ENCODE data around the gene STUB1. TPM values are rescaled to one million over a fixed set of nuclear protein-coding genes. Genes with fewer than 3 reads are reported as not detected.

STUB1 gene
- total and polyA plus RNA-seq, 2 experiments from 2014 or later, result 91.7 to 108 TPM

DNA sequence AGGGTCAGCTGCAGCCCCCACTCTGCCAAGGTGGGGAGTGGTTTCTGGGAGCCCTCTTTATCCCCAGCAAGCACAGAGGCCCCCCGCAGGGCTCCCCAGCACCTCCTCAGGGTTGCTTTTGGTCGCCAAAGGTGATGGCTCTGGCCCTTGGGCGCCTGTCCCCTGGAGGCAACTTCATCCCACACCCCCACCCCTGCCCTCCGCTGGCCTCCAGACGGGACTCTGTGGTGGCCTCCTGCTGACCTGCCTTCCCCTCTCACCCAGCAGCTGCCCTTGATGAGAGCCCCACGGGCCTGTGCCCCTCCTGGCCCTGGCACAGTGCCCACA, 20.1 kb upstream of the STUB1 start:
- no peak overlapping the region for H3K27ac Mint-ChIP-seq
- Histone ChIP-seq H3K27ac (ENCODE audit: low read depth) (no peak overlapping the region), H2AFZ (no peak overlapping the region), H3K9me2 (ENCODE audit: insufficient read depth) (no peaks in the 10 kb centered on the region), H3F3A (replicated peaks; ENCODE audit: low read depth) (no peaks in the 10 kb centered on the region), H3K4me3 (no peak overlapping the region), H3K4me1 (ENCODE audit: insufficient read depth) (no peaks in the 10 kb centered on the region), H3K27me3 (ENCODE audit: insufficient read depth) (no peaks in the 10 kb centered on the region), H3K79me2 (replicated peaks; ENCODE audit: insufficient read depth) (no peaks in the 10 kb centered on the region), H3K36me3 (ENCODE audit: insufficient read depth) (no peaks in the 10 kb centered on the region), H4K20me1 (replicated peaks; ENCODE audit: insufficient read depth) (no peaks in the 10 kb centered on the region), H3K4me2 (peak overlapping the region; percentile 48; the same call in 1 of the 2 replicates)
- H3K4me3 Mint-ChIP-seq, result no peak overlapping the region
- no peaks in the 10 kb centered on the region for H3K9me3 Mint-ChIP-seq
- no peak for ATAC-seq
- no peak for DNase-seq (ENCODE audit: low spot score)
- peaks cover 8% of the 10 kb centered on the region; the same call in 1 of the 3 replicates for H3K36me3 Mint-ChIP-seq (ENCODE audit: low read depth)
- TF ChIP-seq CREB1 (CRISPR knock-in tag; IDR thresholded peaks at IDR 0.05; ENCODE audit: low read depth) (no peak), POLR2AphosphoS5 (IDR thresholded peaks at IDR 0.05; ENCODE audit: low read depth) (no peak), EZH2phosphoT487 (IDR thresholded peaks at IDR 0.05; ENCODE audit: unreplicated experiment) (no peak)
- TF ChIP-seq, protein P1, sequence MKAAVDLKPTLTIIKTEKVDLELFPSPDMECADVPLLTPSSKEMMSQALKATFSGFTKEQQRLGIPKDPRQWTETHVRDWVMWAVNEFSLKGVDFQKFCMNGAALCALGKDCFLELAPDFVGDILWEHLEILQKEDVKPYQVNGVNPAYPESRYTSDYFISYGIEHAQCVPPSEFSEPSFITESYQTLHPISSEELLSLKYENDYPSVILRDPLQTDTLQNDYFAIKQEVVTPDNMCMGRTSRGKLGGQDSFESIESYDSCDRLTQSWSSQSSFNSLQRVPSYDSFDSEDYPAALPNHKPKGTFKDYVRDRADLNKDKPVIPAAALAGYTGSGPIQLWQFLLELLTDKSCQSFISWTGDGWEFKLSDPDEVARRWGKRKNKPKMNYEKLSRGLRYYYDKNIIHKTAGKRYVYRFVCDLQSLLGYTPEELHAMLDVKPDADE (IDR thresholded peaks at IDR 0.05), result no peak
- no peaks in the 10 kb centered on the region for H3K4me1 Mint-ChIP-seq
- H3K27me3 Mint-ChIP-seq (ENCODE audit: insufficient read depth, low read depth, poor library complexity), result peaks cover 4% of the 10 kb centered on the region

DNA sequence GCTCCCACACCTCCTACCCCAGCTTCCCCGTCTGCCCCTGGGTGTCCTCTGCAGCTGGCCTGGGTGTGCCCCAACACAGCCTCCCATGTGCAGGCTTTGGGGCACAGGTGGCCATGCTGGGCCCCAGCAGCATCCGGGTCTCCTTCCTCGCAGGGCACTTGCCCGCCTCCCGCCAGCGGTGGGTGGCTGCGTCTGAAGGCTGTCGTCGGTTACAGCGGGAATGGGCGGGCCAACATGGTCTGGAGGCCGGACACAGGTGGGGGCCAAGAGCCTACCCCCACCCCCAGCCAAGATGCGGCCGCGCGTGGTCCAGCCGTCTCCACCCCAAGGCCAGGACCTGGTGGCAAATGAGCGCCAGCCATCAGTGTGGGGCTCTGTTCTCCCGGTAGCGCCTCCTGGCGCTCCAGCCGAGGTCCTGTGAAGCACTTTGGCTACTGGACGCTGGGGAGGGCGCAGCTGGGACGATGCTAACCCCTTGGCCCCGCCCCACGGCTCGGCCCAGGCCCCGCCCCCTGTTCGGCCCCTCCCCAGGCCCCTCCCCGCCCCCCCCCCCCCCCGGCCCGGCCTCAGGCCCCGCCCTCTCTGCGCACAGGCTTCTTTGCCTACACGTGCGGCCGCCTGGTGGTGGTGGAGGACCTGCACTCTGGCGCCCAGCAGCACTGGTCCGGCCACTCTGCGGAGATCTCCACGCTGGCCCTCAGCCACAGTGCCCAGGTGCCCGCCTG, 19.6 kb upstream of the STUB1 start:
- peak overlapping the region; percentile 48; the same call in 1 of the 2 replicates for H3K4me2 ChIP-seq

More for the DNA sequence above, 19.6 kb upstream of the STUB1 start:
- ATAC-seq (peak; percentile 95), DNase-seq (ENCODE audit: low spot score) (peak; percentile 96)
- no peaks in the 10 kb centered on the region for H3K9me3 Mint-ChIP-seq
- no peaks in the 10 kb centered on the region for H3K79me2 ChIP-seq (replicated peaks; ENCODE audit: insufficient read depth)
- no peaks in the 10 kb centered on the region for H3K4me1 ChIP-seq (ENCODE audit: insufficient read depth)
- no peak overlapping the region for H3K27ac ChIP-seq (ENCODE audit: low read depth)
- H3K4me1 Mint-ChIP-seq, result no peaks in the 10 kb centered on the region
- no peak overlapping the region for H2AFZ ChIP-seq
- no peak overlapping the region for H3K4me3 Mint-ChIP-seq
- no peaks in the 10 kb centered on the region for H3K9me2 ChIP-seq (ENCODE audit: insufficient read depth)
- H3K27me3 Mint-ChIP-seq (ENCODE audit: insufficient read depth, low read depth, poor library complexity), result peaks cover 4% of the 10 kb centered on the region
- H3K27ac Mint-ChIP-seq, result no peak overlapping the region
- no peaks in the 10 kb centered on the region for H3F3A ChIP-seq (replicated peaks; ENCODE audit: low read depth)
- H3K36me3 ChIP-seq (ENCODE audit: insufficient read depth), result no peaks in the 10 kb centered on the region
- TF ChIP-seq EZH2phosphoT487 (IDR thresholded peaks at IDR 0.05; ENCODE audit: unreplicated experiment) (no peak), NANOG (IDR thresholded peaks at IDR 0.05; ENCODE audit: borderline replicate concordance) (no peak), POLR2AphosphoS5 (IDR thresholded peaks at IDR 0.05; ENCODE audit: low read depth) (peak; percentile 43)
- TF ChIP-seq, protein P2, sequence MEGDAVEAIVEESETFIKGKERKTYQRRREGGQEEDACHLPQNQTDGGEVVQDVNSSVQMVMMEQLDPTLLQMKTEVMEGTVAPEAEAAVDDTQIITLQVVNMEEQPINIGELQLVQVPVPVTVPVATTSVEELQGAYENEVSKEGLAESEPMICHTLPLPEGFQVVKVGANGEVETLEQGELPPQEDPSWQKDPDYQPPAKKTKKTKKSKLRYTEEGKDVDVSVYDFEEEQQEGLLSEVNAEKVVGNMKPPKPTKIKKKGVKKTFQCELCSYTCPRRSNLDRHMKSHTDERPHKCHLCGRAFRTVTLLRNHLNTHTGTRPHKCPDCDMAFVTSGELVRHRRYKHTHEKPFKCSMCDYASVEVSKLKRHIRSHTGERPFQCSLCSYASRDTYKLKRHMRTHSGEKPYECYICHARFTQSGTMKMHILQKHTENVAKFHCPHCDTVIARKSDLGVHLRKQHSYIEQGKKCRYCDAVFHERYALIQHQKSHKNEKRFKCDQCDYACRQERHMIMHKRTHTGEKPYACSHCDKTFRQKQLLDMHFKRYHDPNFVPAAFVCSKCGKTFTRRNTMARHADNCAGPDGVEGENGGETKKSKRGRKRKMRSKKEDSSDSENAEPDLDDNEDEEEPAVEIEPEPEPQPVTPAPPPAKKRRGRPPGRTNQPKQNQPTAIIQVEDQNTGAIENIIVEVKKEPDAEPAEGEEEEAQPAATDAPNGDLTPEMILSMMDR (conservative IDR thresholded peaks at IDR 0.05; ENCODE audit: low read depth in 2 of 2), result peak; percentile 38 to 68; a peak in 3 of 4 replicates
- no peaks in the 10 kb centered on the region for H4K20me1 ChIP-seq (replicated peaks; ENCODE audit: insufficient read depth)
- H3K27me3 ChIP-seq (ENCODE audit: insufficient read depth), result no peaks in the 10 kb centered on the region
- no peak overlapping the region for H3K4me3 ChIP-seq
- peaks cover 8% of the 10 kb centered on the region; the same call in 1 of the 3 replicates for H3K36me3 Mint-ChIP-seq (ENCODE audit: low read depth)

Measured in GM23338 (cell line).